LNCAP (cell line): ENCODE measurements around the gene MRRF.

ENCODE experiments used
- TF ChIP-seq, protein P1 (sequence below): fragments of 450-650 bp; IDR thresholded peaks from 2 replicates; pipeline ENCODE4 v1.5.1; 2017; ENCODE audit warnings: mild to moderate bottlenecking

The MRRF gene

DNA sequence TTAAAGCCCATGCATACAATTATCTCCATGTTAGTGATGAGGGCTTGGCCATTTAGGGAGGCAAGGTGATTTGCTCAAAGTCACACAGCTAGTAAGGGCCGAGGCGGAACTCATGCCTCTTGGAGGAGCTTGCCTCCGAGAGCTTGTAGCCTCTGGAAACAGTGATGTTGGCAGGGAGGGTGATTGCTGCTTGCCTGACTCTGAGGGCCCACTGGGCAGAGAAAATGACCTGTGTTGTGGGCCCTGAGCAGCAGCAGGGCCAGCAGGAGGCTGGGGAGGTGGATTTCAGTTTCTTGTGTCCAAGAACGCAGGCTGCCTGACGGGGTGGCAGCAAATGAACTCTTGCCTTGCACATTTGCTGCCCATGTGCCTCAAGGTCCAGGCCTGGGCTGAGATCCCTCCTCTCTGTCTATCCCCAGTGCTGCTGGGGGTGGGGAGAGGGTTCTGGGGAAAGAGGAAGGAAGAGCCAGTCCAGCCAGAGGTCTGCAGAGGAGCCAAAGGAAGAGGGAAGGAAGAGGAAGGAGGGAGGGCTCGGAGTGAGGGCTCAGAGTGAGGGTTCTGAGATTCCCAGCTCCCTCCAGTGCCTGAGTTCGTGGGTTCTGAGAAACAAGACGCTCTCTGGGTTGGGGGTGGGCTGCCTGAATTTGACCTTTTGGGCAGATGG, 90.0 kb downstream of the MRRF start:
- TF ChIP-seq, protein P1, sequence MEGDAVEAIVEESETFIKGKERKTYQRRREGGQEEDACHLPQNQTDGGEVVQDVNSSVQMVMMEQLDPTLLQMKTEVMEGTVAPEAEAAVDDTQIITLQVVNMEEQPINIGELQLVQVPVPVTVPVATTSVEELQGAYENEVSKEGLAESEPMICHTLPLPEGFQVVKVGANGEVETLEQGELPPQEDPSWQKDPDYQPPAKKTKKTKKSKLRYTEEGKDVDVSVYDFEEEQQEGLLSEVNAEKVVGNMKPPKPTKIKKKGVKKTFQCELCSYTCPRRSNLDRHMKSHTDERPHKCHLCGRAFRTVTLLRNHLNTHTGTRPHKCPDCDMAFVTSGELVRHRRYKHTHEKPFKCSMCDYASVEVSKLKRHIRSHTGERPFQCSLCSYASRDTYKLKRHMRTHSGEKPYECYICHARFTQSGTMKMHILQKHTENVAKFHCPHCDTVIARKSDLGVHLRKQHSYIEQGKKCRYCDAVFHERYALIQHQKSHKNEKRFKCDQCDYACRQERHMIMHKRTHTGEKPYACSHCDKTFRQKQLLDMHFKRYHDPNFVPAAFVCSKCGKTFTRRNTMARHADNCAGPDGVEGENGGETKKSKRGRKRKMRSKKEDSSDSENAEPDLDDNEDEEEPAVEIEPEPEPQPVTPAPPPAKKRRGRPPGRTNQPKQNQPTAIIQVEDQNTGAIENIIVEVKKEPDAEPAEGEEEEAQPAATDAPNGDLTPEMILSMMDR: no peak

DNA sequence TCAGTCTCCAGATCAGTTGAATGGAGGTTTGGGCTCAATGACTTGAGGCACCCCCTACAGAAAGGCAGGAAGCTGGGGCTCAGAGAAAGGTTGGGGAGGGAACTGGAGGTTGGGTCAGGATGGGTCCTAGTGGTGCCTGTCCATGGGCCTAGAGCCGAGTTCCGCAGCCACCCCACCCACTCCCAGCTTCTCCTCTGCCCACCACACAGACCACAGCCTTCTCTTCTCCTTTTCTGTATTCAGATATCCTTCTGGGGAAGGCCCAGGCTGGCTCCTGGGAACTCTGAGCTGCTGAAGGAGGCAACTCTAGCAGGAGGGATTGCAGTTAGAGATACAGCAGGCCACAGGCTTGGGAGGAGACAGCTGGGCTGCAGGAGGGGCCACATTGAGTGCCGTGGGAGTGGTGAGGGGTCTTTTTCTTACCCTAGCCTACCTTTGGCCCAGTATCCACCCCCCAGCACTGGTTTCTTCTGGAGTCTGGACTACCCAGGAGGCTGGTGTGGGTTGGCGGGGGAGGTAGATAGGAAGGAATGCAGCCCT, 90.7 kb downstream of the MRRF start:
- TF ChIP-seq, protein P1: no peak

DNA sequence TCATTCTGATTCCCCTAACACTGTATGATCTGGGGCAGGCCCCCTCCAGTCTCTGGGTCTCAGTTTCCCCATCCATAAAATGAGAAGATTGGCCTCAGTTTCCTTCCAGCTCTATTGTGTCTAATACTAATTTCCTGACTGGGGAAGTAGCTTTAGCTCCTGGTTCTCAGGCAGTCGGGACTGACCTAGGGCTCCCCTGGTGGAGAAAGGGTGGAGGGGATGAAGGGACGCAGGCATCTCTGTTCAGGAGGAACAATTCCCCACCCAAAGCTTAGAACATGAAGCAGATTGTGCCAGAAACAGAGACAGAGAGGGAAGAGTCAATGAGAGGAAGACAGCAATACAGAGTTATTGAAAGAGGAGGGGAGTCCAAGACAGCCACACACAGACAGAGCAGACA, 91.9 kb downstream of the MRRF start:
- TF ChIP-seq, protein P1: no peak

DNA sequence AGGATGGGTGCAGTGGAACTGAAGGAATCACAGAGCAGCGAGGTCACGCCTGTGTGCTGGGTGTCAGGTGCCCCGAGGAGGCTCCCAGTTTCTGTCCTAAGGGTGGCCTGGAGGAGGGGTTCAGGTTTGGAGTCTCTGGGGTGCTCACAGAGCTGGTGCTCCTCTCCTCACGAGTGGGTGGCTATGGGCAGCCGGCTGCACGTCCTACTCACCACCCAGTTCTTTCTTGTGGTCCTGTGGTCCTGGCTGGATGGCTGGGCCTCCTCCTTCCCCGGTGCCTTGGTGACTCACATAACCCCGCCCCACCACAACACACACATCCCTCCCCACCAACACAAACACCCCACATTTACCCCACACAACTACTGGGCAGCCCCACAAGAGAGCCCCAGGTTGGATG, 96.2 kb downstream of the MRRF start:
- TF ChIP-seq, protein P1: no peak

DNA sequence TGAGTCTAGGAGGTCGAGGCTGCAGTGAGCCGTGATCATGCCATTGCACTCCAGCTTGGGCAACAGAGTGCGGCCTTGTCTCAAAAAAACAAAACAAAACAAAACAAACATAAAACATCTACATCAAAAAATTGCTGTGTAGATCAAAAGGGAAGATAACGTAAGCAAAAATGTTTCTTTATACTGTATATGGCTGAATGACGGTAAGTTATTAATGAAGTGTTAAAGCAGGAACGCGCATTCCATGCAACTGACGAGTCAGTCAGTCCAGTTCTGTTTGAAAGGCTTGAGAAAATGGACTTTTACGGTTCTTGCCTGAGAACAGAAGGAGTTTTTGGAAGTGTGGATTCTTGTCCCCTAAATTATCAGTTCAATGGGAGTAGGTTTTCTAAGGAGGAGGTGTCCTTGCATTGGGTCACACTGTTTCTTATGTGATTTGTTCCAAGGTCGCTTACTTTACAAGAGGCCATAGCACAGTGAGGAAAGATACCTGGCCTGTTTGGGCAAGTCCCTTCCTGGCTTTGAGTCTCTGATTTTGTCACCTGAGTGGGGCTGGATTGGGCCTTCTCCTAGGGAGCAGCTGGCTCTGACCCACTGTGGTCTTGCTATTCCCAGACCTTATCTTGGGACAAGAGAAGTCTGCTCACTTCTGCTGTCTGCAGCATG, 99.6 kb downstream of the MRRF start:
- TF ChIP-seq, protein P1: no peak

DNA sequence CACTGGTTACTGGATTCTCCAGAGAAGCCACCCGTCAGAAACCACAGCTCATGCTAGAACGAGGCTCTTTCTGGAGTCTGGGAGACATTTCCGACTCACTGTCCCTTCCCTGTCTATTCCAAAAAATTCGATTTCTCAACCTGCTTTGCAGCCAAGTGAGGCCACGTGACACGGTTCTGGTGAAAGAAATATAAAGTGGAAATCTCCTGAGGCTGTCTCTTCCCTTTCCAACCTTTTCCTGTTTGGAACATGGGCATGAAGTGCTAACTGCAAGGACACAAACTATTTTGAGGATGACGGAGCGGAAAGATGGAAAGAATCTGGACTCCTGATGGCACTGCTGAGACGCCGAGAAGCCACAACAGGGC, 100.1 kb downstream of the MRRF start:
- TF ChIP-seq, protein P1: no peak

DNA sequence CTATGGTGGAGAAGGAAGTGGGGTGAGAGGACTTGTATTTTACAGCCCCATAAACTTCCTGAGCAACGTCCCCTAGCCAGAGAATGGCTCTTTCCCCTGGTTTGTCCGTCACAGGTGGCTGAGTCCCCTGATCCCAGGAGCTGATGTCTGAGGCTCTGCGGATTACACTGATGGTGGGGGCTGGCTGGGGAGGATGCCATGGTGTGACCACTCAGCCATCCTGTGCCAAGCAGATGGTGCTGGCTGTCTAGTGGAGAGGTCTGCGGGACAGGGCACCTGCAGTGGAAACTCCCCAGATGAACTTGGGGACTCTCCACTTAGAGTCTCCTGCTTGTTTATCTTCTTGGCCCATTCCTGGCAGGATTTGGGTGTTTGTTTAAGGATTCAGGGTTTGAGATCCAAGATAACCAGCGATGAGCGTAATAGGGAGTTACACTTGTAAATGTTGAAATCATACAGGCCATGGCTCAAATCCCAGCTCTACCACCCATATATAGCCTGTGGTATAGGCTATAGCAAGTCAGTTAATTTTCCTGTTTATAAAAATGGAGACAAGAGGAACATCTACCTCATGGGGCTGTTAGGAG, 101.5 kb downstream of the MRRF start:
- TF ChIP-seq, protein P1: no peak
